ENCODE results near the gene SLC24A4.
A peak's percentile ranks its signal among the peaks of the same experiment; 100 is the strongest.

The SLC24A4 gene

DNA sequence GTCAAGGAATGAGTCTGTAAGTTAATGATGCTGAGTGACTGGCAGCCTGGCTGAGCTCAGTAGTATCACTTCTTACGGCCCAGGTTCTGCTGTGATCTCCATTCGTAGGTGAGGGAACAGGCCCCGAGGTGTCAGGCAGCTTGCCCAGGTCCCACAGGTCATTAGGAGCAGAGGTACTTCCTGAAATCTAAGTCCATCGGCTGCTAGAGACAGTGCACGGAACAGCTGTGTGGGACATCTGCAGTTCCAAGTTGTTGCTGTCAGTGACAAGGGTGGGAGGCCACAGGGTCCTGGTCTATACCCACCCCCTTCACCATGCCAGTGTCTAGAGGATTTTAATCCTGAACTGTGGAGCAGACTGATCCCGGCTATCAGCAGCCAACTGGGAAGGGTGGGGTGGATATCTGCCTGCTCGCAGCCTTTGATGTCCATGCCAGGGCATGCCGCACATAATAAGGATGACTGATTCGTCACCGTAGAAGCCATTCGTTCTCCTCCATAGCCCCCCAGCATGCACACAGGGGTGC, 108.3 kb downstream of the SLC24A4 start:
- no peak for DNase-seq
- intact Hi-C loops (cut with DNase I), result no loop called here

DNA sequence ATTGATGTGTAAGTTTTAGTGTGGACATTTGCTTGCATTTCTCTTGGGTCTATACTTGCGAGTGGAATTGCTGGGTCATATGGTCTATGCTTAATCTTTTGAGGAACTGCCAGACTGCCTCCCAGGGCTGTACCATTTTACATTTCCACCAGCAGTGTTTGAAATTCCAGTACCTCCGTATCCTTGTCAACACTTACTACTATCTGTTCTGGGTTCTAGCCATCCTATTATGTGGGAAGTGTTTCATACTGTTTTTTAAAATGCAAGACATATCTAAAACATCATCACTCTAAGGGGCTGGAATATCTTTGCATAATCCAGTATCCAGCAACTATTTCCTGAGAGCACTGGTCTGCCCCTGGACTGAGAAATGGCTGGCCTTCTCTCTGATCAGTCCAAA, 110.4 kb downstream of the SLC24A4 start:
- no peak for DNase-seq
- intact Hi-C loops (cut with DNase I), result no loop called here

DNA sequence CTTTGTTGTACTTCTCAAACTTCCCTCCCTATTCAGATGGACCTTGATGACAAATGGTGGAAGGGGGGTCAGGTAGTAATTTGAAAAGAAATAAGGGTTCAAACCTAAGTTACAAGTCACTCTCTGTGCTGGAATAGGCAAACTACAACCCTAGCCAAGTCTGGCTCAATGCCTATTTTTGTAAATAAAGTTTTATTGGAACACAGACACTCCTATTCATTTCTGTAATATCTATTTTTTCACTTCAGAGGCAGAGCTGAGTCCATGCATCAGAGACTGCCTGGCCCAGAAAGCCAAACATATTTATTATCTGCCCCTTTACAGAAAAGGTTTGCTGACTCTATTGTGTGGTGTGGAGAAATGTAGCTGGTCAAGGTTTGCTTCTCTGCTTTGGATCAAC, 112.2 kb downstream of the SLC24A4 start:
- DNase-seq, result no peak
- intact Hi-C loops (cut with DNase I), result no loop called here

DNA sequence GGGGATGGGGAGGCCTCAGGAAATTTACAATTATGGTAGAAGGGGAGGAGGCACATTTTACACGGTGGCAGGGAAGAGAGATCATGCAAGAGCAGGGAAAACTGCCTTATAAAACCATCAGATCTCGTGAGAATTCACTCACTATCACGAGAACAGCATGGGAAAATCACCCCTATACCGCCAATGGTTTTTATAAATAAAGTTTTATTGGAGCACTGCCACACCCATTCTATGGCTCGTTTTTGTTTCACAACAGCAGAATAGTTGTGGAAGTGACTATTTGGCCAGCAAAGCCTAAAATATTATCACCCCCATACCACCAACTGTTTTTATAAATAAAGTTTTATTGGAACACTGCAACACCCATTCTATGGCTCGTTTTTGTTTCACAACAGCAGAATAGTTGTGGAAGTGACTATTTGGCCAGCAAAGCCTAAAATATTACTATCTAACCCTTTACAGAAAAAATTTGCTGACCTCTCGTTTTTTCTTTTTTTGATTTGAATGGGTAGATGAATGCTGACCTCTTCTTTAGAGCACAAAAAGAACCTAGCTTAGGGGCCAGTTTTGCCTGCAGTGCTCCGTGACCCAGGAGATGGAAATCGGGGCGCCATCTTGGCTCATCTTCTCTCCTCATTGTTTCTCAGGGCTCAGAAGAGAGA, 113.3 kb downstream of the SLC24A4 start:
- intact Hi-C loops (cut with DNase I), result no loop called here
- no peak for DNase-seq

DNA sequence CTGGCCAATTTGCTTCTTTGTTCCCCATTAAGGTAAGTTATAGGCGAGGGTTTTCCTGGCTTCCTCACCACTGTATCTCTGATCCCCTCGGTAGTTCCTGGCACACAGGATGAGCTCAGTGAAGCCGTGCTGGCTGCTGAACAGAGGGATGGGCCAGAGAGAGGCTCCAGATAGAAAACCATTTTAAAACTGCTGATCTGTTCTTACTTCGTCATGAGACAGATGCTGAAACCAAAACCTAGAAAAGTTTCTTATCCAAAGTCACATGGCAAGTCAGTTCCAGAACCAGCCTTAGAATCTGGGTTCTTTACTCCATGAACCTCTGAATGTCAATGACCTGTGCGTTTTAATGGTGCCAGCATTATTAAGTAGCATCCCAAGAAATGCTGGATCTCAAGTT, 114.3 kb downstream of the SLC24A4 start:
- intact Hi-C loops (cut with DNase I), result no loop called here
- DNase-seq, result no peak

DNA sequence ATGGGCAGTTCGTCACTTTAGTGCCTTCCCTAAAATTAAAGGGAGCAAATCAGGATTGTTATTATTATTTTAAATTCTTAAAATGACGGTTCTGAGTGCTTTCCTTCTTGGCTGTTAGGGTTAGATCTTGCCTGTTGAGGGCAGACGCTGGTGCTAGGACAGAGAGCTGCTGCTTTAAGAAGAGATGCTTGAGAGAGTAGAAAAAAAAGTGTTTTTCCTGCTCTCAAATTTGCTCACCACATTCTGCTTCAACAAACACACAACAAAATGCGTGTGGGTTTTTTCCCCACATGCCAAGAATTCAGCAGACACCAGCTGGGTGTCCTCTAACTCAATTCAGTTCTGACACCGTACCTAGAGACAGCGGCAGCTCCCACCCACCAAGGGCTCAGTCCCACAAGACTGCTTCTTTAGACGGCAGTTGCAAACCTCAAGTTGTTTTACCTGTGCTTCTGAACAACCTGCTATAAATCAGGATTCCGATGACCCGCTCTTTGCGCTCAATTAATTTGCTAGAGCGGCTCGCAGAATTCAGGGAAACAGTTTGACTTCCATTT, 114.8 kb downstream of the SLC24A4 start:
- peak in 1 of 10 donors; percentile 8 for DNase-seq
- intact Hi-C loops (cut with DNase I), result no loop called here

DNA sequence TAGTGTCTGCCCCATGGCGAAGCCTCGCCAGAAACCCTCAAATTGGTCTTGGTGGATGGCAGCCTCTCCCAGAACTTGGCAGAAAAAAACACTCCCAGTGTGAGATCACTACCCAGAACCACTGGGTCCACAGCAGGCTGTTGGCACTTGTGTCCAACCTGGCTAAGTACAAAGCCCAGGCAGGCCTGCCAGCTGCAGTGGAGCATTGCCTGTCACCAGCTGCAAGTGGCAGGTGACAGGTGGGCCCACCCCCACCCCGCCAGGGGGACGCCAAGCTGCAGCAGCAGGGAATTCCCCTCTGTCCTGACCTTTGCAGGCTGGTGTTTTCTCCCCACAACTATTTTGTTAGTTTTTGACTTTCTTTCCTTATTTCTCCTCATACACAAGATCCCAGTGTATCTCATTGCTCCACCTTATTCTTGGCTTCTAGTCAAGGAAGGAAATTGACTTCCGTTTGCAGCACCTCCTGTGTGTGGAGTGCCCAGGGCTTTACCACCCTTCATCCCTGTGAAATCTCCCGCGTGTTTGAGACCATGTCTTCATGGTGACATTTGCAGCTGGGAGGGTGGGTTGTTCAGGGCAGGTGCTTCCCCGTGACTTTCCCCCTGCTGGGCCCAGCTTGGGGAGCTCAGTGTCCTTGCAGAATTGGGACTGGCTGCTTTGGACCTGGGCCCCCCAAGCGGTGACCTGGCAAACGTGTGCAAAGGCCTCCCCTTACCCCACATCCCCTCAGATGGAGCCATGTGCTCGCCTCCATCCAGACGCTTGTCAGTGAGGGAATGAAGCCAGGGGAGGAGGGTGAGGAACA, 116.8 kb downstream of the SLC24A4 start:
- peak in 1 of 10 donors; percentile 83 for DNase-seq

DNA sequence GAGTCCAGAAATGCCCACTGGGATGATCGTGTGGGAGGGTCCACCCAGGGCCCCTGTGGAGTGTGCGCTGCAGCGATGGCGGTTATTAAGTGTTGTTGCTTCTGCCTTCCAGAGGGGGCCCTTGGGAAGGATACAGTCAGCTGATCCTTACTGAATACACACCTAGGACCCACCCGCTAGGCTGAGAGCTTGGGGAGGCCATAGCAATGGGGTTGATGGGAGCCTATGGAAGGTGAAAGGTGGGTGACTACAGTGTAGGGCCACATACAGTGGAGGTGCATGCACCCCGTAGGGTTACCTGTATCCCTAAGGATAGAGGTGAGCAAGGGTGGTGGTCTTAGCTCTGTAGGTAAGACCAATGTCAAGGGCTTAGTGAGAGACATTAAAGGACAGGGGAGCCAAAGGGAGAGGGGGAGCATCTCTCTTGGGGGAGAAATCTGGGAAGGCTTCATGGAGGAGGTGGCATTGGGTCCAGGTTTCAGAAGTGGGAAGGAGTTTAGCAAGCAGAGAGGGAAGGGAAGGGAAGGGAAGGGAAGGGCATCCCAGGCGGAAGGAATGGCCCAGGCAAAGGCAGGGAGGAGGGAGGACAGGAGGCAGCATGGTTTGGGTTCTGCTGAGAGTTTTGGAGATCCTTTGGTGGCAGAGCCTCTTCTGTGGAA, 117.5 kb downstream of the SLC24A4 start:
- intact Hi-C loops (cut with DNase I), result no loop called here
- DNase-seq, result peak in 1 of 10 donors; percentile 53

More for the DNA sequence above, 116.8 kb downstream of the SLC24A4 start:
- intact Hi-C loops (cut with DNase I), result no loop called here

DNA sequence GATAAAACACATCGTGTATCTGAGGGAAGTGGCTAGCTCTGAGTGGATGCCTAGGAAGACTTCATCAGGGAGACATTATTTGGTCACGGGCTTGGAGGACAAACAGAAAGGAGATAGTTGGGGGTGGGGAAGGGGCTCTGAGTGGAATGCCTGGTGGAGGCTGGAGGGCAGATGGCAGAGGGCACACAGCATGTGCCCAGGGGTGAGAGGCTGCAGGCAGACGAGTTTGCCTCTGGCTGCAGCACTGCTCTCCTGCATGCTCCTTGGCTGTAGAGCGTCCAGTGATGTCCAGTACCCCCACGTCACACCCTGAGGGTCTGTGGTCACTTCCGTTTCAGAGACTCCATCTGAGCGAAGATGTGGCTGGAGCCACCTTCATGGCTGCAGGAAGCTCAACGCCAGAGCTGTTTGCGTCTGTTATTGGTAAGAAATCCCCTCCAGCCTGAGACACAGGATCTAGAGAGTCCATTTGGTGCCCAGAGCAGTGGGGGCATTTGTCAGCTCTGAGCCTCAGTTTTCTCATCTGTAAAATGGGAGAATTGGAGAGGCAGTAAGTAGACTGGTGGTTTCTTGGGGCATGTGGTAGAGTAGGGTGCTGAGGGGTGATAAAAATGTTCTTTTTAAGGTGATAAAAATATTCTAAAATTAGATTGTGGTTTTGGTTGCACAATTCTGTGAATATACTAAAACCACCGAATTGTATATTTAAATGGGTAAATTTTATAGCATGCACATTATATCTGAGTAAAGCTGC, 119.0 kb downstream of the SLC24A4 start:
- intact Hi-C loops (cut with DNase I), result no loop called here
- peak in 1 of 10 donors; percentile 65 for DNase-seq

DNA sequence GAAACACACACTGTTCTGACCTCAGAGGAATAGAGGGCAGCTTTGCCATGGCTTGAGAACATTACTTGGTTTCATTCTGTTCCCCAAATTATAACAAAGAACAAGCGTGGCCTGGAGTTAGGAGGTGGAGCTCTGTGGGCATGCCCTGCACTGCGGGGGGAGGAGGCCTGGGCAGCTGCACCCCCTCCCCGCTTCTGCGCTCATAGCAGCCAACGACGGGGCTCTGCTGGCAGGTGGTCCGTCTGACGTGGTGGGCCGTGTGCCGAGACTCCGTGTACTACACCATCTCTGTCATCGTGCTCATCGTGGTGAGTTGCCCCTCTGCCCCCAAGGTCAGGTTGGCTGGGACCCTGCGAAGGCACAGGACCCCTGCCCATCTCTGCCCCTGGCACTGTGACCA, 120.2 kb downstream of the SLC24A4 start:
- peak in 2 of 10 donors; percentile 24 to 71 for DNase-seq
- intact Hi-C loops (cut with DNase I), result no loop called here

DNA sequence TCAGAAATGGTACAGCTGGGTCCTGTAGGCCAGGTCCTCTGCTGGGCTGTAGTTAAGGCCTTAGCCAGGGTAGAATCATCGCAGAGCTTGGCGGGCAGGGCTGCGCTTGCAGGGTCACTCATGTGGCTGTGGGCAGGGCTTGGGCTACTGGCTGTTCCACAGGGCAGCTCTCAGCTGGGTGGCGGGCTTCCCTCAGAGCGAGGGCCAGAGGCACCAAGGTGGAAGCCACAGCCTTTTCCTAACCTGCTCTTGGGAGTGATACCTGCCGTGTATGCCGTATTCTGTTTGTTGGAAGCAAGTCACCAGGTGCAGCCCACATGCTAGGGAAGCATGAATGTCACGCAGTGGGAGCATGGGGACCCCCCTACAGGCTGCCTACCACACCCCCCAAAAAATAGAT, 120.8 kb downstream of the SLC24A4 start:
- intact Hi-C loops (cut with DNase I), result no loop called here
- peak in 1 of 10 donors; percentile 75 for DNase-seq

DNA sequence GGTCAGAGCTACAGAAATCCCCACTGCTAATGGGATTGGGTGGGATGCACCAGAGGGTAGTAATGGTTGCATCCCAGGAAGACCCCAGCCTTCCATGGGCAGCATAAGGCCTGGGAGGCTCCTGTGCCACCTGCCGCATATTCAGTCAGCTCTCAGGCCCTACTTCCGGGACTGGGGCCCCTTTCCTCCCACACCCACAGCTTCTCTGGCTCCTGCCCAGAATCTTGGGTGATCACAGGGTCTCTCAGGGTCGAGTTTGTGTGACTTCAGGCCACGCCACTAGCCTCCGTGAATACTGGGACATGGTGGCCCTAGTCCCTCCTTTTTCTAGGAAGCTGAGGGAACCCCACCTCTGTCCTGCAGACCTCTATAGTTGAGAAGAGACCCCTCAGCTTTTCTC, 123.8 kb downstream of the SLC24A4 start:
- DNase-seq, result peak in 1 of 10 donors; percentile 21
- intact Hi-C loops (cut with DNase I), result no loop called here

DNA sequence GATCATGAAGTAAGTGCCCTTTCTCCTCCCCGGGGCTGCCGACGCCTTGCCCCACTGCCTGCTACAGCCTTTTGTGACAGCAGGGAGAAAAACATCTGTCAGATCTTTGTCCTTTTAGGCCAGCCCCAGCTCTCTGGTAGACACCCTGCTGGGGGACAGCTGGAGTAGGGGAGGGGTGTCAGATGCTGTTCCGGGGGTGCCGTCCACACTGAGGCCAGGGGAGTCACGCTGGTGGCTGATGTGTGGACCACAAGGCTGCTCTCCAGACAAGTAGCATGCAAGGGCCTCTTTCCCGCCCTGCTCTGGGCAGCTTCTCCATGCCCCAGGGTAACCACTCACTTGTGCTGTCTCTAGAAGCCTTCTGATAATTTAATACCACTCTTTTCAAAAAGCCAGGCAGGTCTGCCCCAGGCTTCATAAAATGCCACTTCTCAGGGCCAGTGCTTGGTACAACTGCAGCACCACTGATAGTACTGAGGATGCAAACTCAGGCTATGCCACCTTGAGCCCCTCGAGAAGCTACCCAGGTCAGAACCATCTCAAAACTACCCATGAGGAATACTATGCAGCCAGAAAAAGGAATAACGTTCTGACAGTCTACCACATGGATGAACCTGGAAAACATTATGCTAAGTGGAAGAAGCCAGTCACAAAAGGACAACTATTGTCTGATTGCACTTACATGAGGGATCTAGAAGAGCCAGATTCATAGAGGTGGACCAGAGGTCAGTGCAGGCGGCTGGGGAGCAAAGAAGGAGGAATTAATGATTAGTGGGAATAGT, 124.6 kb downstream of the SLC24A4 start:
- DNase-seq, result peak in 1 of 10 donors; percentile 65
- intact Hi-C loops (cut with DNase I), result no loop called here

DNA sequence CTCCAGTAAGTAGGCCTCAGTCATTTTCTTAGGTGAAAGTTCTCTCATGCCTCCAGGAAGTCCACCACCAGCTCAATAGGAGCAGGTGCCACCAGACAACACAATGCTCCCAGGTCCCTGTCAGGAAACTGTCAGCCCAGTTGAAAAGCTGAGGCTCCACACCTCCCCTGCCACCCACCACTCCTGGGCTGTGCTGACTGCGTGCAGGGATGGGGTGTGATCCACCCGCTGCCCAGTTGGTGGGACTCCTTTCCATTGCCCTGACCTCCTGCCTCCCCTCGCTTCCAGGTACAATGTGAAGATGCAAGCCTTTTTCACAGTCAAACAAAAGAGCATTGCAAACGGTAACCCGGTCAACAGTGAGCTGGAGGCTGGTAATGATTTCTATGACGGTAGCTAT, 125.8 kb downstream of the SLC24A4 start:
- intact Hi-C loops (cut with DNase I), result no loop called here
- peak in 1 of 10 donors; percentile 69 for DNase-seq

DNA sequence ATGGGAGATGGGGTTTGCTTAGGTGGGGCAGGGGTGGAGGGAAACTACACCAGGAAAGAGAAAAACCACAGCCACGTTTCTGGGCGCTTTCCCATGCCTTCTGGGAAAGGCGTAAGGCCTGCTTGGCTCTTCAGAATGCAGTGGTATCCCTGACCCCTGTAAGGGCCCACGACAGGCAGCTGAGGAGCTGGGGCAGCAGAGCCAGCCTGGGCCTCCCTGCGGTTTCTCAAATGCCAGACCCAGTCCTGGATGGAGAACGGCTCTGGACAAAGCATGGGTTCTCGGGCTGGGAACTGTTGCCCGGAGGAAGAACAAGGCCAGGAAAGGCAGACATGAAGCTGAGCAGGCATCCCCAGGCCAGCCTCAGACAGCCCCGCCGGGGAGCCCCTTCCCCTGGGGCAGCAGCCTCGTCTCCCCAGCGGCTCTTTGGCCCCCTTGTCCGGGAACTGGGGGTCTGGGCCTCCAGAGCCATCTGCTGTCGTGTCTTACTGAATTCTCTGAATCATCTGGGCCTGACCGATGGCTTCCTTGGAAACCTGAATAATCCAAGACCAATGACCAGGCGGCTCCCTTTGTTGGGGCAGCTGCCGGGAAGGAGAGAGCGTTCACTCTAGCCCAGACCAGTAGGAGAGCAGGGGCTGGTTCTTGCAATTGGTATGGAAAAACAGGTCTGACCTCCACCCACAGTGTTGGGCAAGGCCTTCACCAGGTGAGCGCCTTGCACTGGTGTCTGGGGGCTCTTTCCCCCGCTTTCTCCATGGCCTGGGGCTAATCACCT, 126.6 kb downstream of the SLC24A4 start:
- peak in 1 of 10 donors; percentile 72 for DNase-seq
- intact Hi-C loops (cut with DNase I), result loop anchor here (10.0 kb wide), 1 partner anchor 325 kb away; the partner anchor contains the start of genes CPSF2 and NDUFB1

DNA sequence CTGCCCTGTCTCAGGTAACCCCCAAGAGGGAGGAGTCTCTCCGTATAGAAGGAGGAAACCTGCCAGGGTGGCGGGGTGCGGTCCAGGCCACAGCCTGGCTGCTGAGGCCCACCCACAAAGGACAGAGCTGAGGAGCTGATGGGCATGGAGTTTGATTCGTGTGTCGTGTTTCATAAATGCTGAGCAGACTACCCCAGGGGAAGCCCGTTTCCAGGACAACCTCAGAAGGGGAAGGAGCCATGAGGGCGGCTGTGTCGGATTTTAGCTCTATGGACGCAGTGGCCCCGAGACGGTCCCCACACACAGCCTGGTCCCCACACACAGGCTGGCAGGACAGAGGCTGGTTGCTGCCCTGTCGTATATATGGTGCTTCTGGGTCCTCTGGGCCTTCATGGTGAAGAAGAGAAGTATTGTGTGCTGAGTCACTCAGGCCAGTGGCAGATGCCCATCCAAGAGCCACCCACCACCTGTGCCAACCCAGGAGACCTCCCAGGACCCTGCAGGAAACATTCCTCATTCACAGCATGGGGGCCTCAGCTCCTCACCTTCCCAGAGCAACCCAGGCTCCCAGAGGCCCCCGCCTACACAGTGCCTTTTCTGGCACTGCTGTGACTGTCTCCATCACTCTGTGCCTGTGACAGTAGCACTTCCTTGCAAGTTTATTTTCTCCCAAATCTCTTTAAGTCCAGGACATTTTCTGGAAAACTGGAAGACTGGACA, 127.5 kb downstream of the SLC24A4 start:
- intact Hi-C loops (cut with DNase I), result loop anchor here (10.0 kb wide), 1 partner anchor 326 kb away; the partner anchor contains the start of genes CPSF2 and NDUFB1
- DNase-seq, result peak in 1 of 10 donors; percentile 52

DNA sequence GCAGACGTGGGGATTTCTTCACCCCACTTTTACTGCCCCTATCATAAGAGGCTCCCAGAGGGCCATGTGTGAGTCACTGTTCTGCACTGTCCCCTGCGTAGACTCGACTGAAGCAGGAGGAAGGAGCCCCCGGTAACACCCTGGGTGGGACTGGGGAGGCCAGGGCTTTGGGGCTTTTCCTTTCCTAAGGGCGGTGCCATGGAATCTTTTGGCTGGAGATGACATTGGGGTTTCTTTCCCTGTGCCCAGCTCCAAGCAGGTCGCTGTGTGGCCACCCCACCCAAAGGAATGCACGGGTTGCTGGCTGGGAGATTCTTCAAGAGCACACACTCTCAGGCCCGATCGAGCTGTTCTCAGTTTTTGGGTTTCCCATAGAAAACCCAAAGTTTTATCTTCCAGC, 128.3 kb downstream of the SLC24A4 start:
- intact Hi-C loops (cut with DNase I), result loop anchor here (10.0 kb wide), 1 partner anchor 326 kb away; the partner anchor contains the start of genes CPSF2 and NDUFB1
- peak in 1 of 10 donors; percentile 60 for DNase-seq

All from posterior cingulate gyrus (tissue), 11 donors.